Suprapubic skin (tissue), 3 donors: ENCODE data around the gene PTPRF.

Source experiments
- CTCF ChIP-seq, 2 donors: fragments of 200-600 bp in 1 of 2; fragments of 450-650 bp in 1 of 2; sonication (generic) in 1 of 2; IDR thresholded peaks; one replicate each; pipeline ENCODE4 v1.5.1; 2016 to 2019; ENCODE audit warnings: antibody characterized with exemption in 2 of 2, mild to moderate bottlenecking in 1 of 2, moderate library complexity in 1 of 2
- EP300 ChIP-seq: sonication (generic); formaldehyde crosslinking; IDR thresholded peaks from one replicate; pipeline ENCODE4 v1.6.1; 2017; ENCODE audit warnings: antibody characterized with exemption
- POLR2A ChIP-seq, 2 donors: fragments of 450-650 bp; IDR thresholded peaks; one replicate each; pipeline ENCODE4 v1.6.1; 2017; ENCODE audit warnings: antibody characterized with exemption in 2 of 2, mild to moderate bottlenecking in 2 of 2, moderate library complexity in 2 of 2

- no peak for TF ChIP-seq CTCF (IDR thresholded peaks at IDR 0.05)
- TF ChIP-seq POLR2A (IDR thresholded peaks at IDR 0.05), result no peak
- no peak for TF ChIP-seq EP300
Measured at GRCh38 chr1:43488165-43488564, 42.5 kb upstream of the PTPRF start.
